NCI-H2081 treated with DMSO at 0.1 percent for 48 hours (cell line): ENCODE results near the gene PDE6C.

Source experiments
- DNase-seq: peaks from one replicate; lab custom pipeline; 2025; lab: John Stamatoyannopoulos, UW

PDE6C gene

DNA sequence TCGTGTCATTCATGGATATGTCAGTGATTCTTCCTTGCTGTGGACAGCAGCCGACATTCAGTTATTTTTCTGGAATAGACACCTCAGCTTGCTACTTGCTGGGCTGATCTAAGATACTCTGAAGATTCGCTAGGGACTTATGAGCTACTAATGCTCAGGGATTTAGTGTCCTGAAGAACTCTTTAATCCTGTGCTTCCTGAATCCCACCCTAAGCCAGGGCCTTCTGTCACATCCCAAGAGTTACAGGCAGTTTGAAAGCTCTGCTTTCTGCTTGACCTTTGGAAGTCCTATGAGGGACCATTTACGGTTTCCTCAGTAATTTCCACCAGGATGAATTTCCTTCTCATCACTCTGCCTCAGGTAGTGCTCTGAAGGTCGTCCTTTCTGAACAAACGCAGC is at the start of gene PDE6C:
TSS of gene PDE6C (plus strand) at position 227 of the 400 bp plus-strand sequence. CDS start 189 bp downstream, outside the sequence.
- no peak for DNase-seq

DNA sequence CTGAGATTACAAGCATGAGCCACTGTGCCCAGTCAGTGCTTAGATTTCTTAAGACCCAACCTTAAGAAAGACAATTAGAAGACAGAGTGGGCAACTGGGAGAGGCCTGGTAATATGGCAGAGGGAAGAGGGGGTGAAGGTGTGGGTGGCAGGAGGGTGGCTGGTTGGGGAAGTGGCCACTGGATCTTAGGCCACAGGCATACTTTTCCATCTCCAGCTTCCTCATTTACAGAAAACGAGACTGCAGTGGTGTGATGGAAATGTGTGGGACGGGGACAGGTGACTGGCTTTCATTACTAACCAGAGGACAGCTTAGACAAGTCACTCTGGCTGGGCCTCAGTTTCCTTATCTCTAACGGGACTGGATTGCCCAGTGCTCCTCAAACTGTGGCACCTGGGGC is 46.9 kb upstream of the PDE6C start:
- no peak for DNase-seq

DNA sequence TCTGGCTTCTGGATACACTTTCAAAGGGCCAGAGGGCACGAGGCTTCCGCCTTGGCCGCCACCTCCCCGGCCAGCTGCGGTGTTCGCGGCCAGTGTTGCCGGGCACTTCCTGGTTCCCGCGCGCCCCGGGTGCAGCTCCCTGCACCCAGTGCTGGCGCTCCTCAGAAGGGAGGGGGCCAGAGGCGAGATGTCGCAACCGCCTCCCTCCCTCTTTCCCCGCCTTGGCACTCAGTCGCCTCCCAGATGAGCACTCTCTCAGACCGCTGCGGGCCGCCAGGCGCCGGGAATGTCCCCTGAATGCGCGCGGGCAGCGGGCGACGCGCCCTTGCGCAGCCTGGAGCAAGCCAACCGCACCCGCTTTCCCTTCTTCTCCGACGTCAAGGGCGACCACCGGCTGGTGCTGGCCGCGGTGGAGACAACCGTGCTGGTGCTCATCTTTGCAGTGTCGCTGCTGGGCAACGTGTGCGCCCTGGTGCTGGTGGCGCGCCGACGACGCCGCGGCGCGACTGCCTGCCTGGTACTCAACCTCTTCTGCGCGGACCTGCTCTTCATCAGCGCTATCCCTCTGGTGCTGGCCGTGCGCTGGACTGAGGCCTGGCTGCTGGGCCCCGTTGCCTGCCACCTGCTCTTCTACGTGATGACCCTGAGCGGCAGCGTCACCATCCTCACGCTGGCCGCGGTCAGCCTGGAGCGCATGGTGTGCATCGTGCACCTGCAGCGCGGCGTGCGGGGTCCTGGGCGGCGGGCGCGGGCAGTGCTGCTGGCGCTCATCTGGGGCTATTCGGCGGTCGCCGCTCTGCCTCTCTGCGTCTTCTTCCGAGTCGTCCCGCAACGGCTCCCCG is 45.7 kb upstream of the PDE6C start, which contains the start of gene FFAR4:
TSS of gene FFAR4 (plus strand) at position 231 of the 842 bp plus-strand sequence. CDS start at position 287, 56 bp downstream.
- no peak for DNase-seq

DNA sequence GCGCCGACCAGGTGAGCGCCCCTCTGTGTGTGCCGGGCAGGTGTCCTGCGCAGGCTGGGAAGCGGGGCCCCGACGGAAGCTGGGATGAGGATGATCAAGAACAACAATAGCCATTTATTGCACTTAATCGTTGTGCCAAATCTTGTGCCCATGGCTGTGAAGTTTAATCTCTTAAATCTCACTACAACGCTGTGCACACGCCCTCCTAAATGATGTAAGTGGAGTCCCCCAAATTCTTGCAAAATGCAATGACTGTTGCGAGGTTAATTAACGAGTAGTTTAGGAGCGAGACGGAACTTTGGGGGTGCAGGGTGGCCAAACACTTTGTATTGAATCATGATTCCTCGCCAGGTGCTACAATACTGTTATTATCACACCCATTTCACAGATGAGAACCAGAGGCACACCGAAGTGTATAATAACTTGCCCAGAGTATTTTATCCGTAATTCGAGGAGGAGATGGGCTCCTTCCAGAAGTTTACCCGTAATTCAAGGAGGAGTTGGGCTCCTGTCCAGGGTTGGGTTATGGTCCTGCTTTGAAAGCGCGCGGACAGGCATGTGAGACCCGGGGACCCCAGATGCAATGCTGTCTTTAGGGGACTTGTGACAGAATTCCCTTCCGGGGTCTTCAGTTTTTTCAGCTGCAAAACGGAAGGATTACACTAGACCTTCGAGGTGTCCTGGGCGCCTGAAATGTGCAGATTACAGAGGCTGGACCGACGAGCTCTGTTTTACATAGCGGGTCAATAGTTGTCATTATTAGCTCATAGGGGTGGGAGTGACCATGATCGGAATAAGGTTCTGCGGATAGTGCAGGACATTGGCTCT is 44.8 kb upstream of the PDE6C start:
- DNase-seq: no peak

DNA sequence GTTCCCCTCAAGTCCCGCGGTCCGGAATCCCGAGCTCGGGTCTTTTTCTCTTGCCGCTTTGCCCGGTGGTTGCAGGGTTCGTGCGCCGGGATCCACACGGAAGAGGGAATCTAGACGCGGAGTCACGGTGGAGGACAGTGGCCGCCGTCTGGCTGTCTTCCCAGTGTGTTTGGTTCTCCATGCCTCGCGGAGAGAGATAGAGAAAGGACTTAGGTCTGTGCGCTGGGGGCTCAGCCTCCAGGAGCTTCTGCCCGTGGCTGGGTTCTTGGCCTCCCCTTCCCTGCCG is 44.3 kb upstream of the PDE6C start:
- DNase-seq: no peak

DNA sequence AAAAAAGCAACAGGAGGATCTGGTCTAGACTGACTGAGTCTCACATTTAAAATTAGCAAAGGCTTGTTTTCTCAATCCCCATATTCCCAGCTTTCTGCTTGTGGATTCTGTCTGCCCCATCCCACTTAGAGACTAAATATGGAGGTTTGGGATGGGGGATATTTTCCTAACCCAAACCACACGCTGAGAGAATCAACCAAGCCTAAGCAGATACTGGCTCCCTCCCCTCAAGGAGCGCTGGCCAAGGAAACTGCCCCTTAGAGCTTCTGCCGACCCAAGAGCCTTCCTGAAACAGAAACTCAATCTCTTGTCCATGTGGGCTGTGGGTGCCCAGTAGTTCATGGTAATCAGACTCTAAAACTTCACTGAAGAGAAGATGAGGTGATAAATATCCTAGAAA is 42.0 kb upstream of the PDE6C start:
- DNase-seq: no peak

DNA sequence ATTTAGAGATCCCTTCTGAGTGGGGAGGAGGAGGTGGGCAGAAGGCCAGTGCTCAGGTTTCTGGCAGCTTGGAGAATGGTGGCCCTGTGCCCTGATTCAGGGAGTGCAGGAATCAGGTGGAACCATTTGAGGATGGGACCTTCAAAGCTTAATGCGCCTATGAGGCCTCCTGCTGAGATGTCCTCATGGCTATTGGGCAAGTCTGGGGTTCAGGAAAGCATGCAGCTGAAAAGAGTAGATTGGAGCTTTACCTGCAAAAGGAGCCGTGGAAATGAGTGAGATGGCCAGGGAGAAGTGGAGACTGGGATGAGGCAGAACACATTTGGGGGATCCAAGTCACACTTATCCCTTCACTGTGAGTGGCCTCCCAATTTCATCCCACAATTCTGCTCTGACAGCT is 39.7 kb upstream of the PDE6C start:
- no peak for DNase-seq

DNA sequence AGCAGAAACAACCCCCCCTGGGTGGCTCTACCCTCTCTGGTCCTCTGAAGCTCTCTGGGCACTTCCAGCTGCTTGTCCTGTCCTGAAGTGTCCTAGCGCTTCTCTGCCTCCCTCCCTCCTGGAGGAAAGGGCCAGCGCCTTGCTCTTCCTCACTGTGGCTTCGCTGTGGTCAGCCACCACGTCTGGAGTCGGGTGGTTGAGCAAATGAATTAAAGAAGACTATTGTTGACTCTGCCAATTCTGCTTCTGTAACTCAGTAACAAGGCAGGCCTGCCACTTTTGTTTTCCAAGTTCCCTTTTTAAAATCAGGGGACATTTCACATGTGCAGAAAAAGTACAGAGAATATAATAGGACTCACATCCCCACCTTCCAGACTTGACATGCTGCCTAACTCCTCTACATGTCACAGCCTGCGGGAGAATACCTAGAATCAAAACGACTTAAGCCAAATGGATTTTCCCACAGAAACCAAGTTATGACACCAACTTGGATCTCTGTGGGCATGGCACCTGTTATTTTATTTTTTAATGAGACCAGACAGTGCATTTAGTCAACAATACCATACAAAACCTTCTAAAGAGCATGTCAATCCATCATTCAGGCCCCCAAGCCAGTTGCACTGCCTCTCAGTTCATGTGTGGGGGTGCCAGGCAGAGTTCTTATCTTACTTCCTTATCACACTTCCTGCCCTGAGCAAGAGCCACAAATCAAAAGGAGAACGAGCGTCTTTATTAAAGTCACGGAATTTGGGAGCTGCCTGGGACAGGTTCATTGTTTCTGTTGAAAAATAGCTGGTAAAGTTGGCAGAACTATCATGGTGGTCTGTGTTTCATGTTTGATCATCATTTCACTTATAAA is 39.1 kb upstream of the PDE6C start:
- DNase-seq: no peak

DNA sequence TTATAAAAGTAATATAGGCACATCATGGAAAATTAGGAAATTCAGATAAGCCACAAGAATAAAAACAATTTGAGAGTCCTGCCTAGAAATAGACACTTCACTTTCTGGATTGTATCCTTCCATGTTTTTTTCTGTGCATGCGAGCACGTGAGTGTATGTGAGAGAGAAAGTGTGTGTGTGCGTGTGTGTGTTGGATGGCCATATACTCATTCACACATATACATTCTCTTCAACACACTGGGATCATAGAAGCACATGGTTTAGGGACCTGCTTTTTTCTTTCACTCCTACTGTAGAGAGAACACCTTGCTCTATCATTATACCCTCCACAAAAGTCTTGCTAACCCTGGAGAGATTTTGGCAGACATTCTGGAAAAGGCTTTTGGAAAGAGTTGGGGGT is 38.4 kb upstream of the PDE6C start:
- DNase-seq: no peak

DNA sequence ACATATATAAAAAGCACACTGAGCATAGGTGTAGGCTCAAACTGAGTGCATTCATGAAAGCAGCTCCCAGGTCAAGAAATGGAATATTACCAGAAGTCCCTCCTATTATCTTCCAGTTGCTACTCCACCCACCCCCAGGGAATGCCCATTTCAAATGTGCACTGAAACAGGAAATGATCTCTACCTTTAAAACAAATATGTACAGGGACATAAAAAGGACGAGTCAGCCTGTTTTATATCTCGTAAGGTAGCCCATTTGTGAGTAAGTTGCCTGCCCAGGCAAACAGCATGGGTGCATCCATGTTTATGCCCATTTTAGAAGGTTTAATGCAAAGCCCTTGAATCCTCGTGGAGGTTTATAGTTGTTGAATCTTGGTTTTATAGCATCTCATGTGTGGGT is 35.4 kb upstream of the PDE6C start:
- no peak for DNase-seq

DNA sequence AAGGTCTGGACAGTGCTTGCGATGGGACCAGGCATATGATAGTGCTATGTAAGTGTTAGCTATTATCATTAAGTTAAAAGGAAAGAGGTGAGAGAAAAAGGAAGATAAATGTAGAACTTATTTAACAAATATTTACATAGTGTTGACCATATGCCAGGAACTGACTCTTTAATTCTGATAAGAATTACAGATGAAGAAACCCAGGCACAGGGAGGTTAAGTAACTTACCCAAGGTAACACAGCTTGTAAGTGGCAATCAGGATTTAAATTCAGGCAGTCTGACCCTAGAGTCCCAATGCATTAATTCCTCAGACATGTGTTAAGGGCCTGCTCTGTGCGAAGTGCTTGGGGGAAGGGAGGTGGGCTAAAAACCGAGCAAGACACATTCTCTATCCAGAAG is 34.8 kb upstream of the PDE6C start:
- no peak for DNase-seq

DNA sequence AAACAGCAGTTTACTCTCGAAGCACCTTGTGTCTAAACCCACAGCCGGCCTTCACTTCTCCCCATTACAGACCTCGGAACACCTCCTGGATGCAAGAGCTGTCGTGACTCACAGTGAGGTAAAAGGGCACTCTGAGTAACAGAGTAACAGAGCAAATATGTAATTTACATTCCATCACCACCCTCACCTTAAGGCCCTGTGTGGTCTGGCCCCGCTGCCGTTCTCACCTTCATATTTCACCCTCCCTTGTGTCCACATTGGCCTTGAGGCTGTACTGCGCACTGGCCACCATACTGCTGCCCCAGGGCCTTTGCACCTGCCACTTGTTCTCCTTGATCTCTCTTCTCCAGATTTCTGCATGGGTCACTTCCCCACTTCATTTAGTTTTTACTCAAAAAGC is 33.2 kb upstream of the PDE6C start:
- no peak for DNase-seq

DNA sequence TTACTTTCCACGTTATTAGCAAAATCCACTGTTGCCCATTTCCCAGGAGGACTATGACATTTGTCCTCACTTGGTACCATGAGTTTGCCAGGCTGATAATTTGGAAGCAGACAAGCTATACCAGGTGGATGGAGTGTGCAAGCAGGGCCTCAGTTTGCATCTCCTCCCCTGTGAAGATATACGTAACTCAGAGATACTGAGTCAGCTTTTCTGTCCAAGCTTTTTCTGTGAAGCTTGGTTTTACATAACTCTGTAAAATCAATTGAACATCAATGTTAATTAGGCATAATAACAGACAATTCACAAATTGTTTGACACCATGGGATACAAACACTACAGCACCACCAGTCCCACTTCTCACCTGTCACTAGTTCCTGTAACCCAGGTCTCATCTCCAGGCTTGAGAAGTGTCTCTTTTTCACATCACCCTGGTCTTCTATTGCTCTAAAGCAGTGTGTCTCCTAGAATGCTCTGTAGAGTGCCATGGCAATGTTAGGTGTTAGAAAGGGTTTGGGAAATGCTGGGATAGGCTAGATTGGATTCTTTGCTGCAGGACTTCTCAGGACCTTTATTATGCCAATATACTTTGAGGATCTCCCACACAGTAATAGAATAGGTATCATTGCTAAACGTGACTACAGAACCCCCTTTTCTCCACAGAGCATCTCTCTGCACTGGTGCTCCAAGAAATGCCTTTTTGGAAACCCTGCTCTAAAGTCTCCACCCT is 32.2 kb upstream of the PDE6C start:
- no peak for DNase-seq

DNA sequence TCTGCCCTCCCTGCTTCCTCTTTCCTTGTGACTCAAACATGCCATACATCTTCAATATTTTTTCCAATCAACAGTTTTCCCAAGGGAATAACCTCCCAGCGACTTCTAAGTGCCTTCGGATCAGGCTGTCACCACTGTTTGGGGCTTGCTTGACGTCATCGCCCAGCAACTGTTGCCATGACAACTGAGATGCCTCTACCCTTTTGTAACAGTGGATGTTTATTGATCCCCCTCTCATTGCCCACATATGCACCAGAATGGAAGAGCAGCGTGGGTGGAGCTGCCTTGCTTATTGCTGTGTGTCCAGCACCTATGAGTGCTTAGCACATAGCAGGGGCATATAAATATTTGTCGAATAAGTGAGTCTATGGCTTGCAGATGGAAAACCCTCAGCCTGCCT is 31.5 kb upstream of the PDE6C start:
- no peak for DNase-seq

DNA sequence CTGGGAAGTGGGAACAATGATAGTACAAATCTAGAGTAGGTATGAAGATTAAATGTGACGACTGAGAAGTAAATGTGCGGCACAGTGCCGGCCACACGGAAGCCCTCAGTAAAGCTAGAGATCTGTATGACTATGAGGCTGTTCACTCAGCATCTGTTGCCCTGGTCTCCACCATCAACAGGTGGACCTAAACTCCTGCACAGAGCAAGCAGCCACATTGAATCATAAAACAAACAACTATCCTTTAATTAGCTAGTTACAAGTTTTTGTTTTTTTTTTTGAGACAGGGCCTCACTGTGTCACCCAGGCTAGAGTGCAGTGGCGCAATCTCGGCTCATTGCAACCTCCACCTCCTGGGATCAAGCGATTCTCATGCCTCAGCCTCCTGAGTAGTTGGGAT is 27.9 kb upstream of the PDE6C start:
- DNase-seq: no peak

DNA sequence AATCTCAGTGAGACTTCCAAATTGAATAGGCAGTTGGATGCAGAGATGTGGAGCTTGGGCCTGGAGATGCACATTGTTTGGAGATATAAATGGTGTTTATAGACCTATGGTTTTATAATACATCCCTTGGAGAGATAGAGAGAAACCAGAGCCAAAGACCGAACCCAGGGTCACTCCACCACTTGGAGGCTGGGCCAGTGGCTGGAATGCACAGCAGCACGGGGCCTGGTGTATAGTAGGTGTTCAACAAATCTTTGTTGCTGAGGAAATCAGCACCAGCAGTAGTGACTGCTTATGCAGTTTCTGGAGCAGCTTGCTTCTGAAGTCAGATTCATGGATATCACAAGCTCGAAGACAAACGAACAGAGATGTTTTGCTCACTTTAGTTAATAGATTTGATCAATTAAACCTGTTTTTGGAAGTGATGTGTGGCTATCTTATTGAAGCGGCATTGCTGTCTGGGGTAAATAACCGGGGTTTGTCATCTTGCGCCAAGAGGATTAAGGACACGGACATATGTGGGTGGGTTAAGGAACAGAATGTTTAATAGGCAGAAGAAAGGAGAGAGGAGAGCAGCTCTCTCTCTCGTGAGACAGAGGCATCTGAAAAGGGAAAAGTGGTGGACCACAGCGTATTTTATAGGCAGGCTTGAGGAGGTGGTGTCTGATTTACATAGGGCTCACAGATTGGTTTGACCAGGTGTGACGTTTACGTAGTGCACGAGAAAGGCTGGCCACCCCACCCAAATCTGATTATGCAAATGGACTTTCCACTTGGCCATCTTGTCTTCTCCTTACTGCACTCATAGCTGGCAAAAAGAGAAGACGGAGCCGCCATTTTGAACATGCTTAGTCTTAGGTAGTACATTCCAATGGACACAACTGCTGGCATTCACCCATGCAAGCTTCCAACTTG is 22.4 kb upstream of the PDE6C start:
- DNase-seq: no peak

DNA sequence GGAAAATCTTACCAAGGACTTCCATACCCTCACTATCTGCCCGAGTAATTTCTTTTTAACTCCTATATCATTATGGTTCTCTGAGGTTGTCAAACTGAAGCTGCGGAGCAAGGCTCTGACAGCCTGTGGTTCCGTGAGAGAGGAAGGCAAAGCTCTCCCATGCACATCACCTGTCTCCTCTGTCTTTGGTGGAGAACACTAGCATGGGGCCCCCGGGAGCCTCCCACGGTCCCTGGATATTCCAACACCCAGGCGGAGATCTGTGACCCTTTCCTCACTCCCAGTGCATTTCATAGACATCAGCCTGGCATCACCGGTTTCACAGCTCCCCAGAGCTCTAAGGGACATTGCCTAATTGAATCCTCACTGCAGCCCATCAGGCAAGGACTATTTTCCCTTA is 21.7 kb upstream of the PDE6C start:
- no peak for DNase-seq

DNA sequence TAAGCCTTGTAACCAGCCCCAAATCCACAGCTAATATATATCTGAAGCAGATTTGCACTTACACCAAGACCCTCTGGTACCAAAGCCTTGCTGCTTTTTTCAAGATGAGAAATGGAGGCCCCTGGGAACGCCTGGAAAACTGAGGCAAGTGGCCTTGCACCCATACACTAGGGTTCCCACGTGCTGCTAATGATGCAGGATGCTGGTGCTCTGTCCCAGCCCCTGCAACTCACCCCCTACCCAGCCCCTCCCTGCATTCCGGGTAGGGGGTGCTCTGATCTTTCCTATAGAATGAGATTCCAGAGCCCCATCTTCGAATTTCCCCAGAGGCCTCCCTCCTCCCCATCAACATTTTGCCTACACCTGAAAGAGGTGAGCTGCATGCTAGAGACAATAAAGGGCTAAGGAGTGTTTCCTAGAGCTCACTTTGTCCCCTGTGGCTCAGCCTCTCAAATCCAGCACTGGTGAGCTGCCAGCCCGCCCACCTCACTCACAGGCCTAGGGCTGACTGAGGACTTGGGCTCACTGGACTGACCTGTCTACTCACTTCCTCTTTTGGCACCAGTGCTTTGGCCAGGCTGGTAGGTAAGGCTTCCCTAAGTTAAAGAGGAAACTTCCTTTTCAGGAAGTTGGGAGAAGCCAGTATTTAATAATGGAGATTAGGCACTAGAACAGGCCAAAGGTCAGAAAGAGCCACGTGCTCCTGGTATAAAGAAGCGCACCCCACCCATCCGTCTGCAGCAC is 21.1 kb upstream of the PDE6C start:
- DNase-seq: no peak

DNA sequence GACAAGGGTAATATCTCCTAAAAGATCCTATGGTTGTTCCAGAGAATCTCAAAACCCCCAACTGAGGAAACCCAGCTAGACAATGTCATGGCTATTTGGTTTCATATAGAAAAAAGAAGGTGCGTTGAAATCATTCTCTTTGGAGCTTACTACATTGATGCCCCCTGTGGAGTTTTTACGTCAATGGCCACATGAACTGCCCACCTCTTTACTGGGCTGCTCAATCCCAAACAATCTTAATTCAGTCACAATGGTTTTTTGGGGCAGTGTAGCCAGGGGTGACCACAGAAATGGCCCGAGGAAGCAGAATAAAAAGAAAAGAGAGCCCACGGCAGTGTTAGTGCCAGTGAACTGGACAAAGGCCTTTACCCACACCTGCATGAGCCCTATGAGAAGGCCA is 19.1 kb upstream of the PDE6C start:
- no peak for DNase-seq

DNA sequence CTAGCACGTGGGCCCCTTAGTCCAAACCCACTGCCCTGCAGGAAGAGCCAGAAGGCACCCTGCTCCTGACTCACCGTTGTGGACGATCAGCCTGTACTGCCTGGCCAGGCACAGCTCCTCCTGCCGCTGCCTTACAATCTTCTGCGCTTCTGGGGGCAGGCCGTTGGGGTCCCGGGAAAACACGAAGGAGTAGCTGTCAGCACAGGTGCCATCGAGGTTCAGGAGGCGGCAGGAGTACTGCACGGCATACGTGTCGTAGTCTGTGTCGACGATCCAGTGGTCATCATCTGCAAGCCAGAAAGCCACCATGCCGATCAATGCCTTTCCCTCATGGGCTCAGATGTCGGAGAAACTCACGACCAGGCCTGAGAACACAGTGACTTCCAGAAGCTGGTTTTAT is 18.6 kb upstream of the PDE6C start:
- DNase-seq: no peak
